Measurements from ENCODE around the gene PIP5K1C. TPM values are rescaled to one million over a fixed set of nuclear protein-coding genes. Genes with fewer than 3 reads are reported as not detected.

Gene PIP5K1C
- total RNA-seq, 1 experiment from 2014 or later = 34.0 TPM

DNA sequence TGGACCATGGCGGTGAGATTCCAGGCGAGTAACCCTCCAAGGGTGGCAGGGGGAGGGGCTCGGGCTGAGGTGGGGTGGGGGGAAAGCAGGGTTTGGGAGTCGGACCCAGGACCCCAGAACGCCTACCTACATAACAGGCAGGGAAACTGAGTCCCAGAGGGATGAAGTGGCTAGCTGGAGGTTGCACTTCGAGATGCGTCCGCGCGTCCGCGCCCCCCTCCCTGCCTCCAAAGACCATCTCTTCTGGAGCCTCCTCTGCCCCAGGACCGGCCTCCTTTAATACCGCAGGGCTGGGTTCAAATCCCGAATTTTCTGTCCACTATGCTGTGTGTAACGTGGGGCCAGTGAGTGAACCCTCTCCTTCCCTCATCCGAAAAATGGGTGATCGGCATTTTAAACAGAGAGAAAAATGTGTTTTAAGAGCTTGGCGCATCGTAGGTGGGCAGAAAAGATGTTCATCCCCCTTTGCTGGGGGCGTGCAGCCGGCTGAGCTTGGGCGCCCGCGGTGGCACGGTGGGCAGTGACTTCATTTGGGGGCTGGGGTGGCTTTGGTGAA, 21.7 kb upstream of the PIP5K1C start:
- ChIA-PET CTCF (interaction anchor here (0.6 to 6.9 kb wide), 17 partner anchors 9 to 803 kb away, joined by 3 to 65 read pairs (median 4); partner anchors contain the start of genes MRPL54 and TJP3), POLR2A (interaction anchor here (0.5 to 1.3 kb wide), 4 partner anchors 26 to 1229 kb away, joined by 3 to 4 read pairs (median 3); partner anchors contain the start of gene PLIN3)
- DNase-seq (ENCODE audit: low spot score) (no peak), ATAC-seq (no peak)
- 0 out of 2 replicates have a peak overlapping the region, but pooled peaks have one; percentile 32 for H3K27ac Mint-ChIP-seq
- TF ChIP-seq ZNF423 (CRISPR knock-in tag; IDR thresholded peaks at IDR 0.05) (no peak), ETV6 (CRISPR knock-in tag; IDR thresholded peaks at IDR 0.05) (no peak)
- TF ChIP-seq, protein P1, sequence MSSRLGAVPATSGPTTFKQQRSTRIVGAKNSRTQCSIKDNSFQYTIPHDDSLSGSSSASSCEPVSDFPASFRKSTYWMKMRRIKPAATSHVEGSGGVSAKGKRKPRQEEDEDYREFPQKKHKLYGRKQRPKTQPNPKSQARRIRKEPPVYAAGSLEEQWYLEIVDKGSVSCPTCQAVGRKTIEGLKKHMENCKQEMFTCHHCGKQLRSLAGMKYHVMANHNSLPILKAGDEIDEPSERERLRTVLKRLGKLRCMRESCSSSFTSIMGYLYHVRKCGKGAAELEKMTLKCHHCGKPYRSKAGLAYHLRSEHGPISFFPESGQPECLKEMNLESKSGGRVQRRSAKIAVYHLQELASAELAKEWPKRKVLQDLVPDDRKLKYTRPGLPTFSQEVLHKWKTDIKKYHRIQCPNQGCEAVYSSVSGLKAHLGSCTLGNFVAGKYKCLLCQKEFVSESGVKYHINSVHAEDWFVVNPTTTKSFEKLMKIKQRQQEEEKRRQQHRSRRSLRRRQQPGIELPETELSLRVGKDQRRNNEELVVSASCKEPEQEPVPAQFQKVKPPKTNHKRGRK (CRISPR knock-in tag; IDR thresholded peaks at IDR 0.05; ENCODE audit: borderline replicate concordance) = no peak
- no peaks in the 10 kb centered on the region for H3K27me3 Mint-ChIP-seq (ENCODE audit: low read depth)
- no peaks in the 10 kb centered on the region for H3K9me3 Mint-ChIP-seq
- H3K4me3 Mint-ChIP-seq = peak overlapping the region; percentile 83
- peaks cover 16% of the 10 kb centered on the region for H3K4me1 Mint-ChIP-seq
- no peaks in the 10 kb centered on the region for H3K36me3 Mint-ChIP-seq

DNA sequence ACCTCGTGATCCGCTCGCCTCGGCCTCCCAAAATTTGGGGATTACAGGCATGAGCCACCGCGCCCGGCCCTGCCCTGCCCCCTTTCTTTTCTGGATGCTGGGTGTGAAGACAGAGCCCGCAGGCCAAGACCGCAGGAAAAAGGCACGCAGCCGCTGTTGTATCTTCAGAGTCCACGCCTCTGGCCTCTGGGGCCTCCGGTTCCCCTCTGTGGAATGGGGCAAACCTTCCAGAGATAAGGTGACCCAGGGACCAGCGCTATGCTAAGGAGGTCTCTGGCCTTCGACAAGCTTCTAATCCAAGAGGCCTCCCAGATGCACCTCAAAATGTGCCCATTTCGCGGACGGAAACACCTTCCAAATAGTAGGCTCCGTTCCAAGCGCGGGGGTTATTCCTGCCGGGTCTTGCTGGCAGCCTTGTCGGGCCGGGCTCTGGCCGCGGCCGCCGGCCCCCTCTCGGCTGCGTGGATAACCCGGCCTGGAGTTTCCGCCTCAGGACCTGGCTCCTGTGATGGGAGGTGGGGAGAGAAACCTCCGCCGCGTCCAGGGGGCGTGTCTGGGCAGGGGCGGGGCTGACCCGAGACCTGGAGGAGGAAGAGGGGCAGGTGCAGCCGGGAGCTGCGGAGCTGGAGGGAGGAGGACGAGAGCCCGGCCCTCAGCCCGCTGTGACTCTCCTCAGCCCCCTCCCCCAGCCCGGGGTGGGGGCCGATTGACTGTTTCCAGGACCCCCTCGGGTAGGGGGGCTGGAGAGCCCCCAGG, 21.0 kb upstream of the PIP5K1C start:
- Mint-ChIP-seq H3K4me3 (peak overlapping the region; percentile 83), H3K27me3 (ENCODE audit: low read depth) (no peaks in the 10 kb centered on the region), H3K27ac (no peak overlapping the region), H3K9me3 (no peaks in the 10 kb centered on the region), H3K4me1 (peaks cover 16% of the 10 kb centered on the region), H3K36me3 (no peaks in the 10 kb centered on the region)
- DNase-seq (ENCODE audit: low spot score) (peak; percentile 99), ATAC-seq (peak; percentile 69)
- POLR2A ChIA-PET = interaction anchor here (0.5 kb wide), 1 partner anchor 1146 kb away, joined by 3 read pairs; the partner anchor contains the start of gene PLIN3
- CTCF ChIA-PET = interaction anchor here (0.6 to 6.9 kb wide), 15 partner anchors 10 to 804 kb away, joined by 3 to 65 read pairs (median 4); partner anchors contain the start of genes MRPL54 and TJP3
- TF ChIP-seq, protein P2, sequence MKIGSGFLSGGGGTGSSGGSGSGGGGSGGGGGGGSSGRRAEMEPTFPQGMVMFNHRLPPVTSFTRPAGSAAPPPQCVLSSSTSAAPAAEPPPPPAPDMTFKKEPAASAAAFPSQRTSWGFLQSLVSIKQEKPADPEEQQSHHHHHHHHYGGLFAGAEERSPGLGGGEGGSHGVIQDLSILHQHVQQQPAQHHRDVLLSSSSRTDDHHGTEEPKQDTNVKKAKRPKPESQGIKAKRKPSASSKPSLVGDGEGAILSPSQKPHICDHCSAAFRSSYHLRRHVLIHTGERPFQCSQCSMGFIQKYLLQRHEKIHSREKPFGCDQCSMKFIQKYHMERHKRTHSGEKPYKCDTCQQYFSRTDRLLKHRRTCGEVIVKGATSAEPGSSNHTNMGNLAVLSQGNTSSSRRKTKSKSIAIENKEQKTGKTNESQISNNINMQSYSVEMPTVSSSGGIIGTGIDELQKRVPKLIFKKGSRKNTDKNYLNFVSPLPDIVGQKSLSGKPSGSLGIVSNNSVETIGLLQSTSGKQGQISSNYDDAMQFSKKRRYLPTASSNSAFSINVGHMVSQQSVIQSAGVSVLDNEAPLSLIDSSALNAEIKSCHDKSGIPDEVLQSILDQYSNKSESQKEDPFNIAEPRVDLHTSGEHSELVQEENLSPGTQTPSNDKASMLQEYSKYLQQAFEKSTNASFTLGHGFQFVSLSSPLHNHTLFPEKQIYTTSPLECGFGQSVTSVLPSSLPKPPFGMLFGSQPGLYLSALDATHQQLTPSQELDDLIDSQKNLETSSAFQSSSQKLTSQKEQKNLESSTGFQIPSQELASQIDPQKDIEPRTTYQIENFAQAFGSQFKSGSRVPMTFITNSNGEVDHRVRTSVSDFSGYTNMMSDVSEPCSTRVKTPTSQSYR (CRISPR knock-in tag; IDR thresholded peaks at IDR 0.05) = 0 out of 2 replicates have a peak, but pooled peaks have one; percentile 50
- TF ChIP-seq FOXP1 (CRISPR knock-in tag; IDR thresholded peaks at IDR 0.05; ENCODE audit: borderline replicate concordance) = no peak; the same call in 1 of the 2 replicates
- no peak for TF ChIP-seq ZNF423 (CRISPR knock-in tag; IDR thresholded peaks at IDR 0.05)
- TF ChIP-seq, protein P3, sequence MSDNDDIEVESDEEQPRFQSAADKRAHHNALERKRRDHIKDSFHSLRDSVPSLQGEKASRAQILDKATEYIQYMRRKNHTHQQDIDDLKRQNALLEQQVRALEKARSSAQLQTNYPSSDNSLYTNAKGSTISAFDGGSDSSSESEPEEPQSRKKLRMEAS (CRISPR knock-in tag; IDR thresholded peaks at IDR 0.05) = no peak
- TF ChIP-seq GTF2I (CRISPR knock-in tag; conservative IDR thresholded peaks at IDR 0.05) = peak; percentile 100
- TF ChIP-seq, protein P4, sequence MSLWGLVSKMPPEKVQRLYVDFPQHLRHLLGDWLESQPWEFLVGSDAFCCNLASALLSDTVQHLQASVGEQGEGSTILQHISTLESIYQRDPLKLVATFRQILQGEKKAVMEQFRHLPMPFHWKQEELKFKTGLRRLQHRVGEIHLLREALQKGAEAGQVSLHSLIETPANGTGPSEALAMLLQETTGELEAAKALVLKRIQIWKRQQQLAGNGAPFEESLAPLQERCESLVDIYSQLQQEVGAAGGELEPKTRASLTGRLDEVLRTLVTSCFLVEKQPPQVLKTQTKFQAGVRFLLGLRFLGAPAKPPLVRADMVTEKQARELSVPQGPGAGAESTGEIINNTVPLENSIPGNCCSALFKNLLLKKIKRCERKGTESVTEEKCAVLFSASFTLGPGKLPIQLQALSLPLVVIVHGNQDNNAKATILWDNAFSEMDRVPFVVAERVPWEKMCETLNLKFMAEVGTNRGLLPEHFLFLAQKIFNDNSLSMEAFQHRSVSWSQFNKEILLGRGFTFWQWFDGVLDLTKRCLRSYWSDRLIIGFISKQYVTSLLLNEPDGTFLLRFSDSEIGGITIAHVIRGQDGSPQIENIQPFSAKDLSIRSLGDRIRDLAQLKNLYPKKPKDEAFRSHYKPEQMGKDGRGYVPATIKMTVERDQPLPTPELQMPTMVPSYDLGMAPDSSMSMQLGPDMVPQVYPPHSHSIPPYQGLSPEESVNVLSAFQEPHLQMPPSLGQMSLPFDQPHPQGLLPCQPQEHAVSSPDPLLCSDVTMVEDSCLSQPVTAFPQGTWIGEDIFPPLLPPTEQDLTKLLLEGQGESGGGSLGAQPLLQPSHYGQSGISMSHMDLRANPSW (CRISPR knock-in tag; conservative IDR thresholded peaks at IDR 0.05; ENCODE audit: low read depth) = no peak
- TF ChIP-seq TP53 (CRISPR knock-in tag; IDR thresholded peaks at IDR 0.05) = peak; percentile 47; the same call in 1 of the 2 replicates
- TF ChIP-seq ETV6 (CRISPR knock-in tag; IDR thresholded peaks at IDR 0.05) = peak; percentile 73; the same call in 1 of the 2 replicates
- peak; percentile 100 for TF ChIP-seq SP1 (CRISPR knock-in tag; conservative IDR thresholded peaks at IDR 0.05)
- TF ChIP-seq, protein P5, sequence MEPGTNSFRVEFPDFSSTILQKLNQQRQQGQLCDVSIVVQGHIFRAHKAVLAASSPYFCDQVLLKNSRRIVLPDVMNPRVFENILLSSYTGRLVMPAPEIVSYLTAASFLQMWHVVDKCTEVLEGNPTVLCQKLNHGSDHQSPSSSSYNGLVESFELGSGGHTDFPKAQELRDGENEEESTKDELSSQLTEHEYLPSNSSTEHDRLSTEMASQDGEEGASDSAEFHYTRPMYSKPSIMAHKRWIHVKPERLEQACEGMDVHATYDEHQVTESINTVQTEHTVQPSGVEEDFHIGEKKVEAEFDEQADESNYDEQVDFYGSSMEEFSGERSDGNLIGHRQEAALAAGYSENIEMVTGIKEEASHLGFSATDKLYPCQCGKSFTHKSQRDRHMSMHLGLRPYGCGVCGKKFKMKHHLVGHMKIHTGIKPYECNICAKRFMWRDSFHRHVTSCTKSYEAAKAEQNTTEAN (CRISPR knock-in tag; IDR thresholded peaks at IDR 0.05) = no peak
- no peak; the same call in 1 of the 2 replicates for TF ChIP-seq MYBL2 (CRISPR knock-in tag; IDR thresholded peaks at IDR 0.05)
- TF ChIP-seq HMGA2 (CRISPR knock-in tag; IDR thresholded peaks at IDR 0.05) = no peak
- peak; percentile 68; the same call in 1 of the 2 replicates for TF ChIP-seq ZNF232 (CRISPR knock-in tag; IDR thresholded peaks at IDR 0.05)
- 0 out of 2 replicates have a peak, but pooled peaks have one; percentile 69 for TF ChIP-seq CREM (CRISPR knock-in tag; IDR thresholded peaks at IDR 0.05)
- no peak for TF ChIP-seq ZNF138 (CRISPR knock-in tag; conservative IDR thresholded peaks at IDR 0.05)
- TF ChIP-seq RELA (CRISPR knock-in tag; IDR thresholded peaks at IDR 0.05; ENCODE audit: borderline replicate concordance) = no peak
- TF ChIP-seq, protein P6, sequence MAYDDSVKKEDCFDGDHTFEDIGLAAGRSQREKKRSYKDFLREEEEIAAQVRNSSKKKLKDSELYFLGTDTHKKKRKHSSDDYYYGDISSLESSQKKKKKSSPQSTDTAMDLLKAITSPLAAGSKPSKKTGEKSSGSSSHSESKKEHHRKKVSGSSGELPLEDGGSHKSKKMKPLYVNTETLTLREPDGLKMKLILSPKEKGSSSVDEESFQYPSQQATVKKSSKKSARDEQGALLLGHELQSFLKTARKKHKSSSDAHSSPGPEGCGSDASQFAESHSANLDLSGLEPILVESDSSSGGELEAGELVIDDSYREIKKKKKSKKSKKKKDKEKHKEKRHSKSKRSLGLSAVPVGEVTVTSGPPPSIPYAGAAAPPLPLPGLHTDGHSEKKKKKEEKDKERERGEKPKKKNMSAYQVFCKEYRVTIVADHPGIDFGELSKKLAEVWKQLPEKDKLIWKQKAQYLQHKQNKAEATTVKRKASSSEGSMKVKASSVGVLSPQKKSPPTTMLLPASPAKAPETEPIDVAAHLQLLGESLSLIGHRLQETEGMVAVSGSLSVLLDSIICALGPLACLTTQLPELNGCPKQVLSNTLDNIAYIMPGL (CRISPR knock-in tag; IDR thresholded peaks at IDR 0.05) = peak; percentile 76
- no peak for TF ChIP-seq ZNF396 (CRISPR knock-in tag; IDR thresholded peaks at IDR 0.05; ENCODE audit: borderline replicate concordance)
